ENCODE data around the gene PTGIS.

GRCh38 chr20:49549801-49550551 is 18.0 kb downstream of the PTGIS start:
- TF ChIP-seq, protein P1, sequence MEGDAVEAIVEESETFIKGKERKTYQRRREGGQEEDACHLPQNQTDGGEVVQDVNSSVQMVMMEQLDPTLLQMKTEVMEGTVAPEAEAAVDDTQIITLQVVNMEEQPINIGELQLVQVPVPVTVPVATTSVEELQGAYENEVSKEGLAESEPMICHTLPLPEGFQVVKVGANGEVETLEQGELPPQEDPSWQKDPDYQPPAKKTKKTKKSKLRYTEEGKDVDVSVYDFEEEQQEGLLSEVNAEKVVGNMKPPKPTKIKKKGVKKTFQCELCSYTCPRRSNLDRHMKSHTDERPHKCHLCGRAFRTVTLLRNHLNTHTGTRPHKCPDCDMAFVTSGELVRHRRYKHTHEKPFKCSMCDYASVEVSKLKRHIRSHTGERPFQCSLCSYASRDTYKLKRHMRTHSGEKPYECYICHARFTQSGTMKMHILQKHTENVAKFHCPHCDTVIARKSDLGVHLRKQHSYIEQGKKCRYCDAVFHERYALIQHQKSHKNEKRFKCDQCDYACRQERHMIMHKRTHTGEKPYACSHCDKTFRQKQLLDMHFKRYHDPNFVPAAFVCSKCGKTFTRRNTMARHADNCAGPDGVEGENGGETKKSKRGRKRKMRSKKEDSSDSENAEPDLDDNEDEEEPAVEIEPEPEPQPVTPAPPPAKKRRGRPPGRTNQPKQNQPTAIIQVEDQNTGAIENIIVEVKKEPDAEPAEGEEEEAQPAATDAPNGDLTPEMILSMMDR (IDR thresholded peaks at IDR 0.05 in 8 of 11, conservative IDR thresholded peaks at IDR 0.05 in 3 of 11): no peak
- TF ChIP-seq POLR2AphosphoS5 (IDR thresholded peaks at IDR 0.05): no peak
- TF ChIP-seq POLR2A (IDR thresholded peaks at IDR 0.05): no peak
